Astrocyte of the spinal cord (primary cell): ENCODE data around the gene SLC66A3.
A peak's percentile ranks its signal among the peaks of the same experiment; 100 is the strongest.
"Not testable (repeated sequence)": the region's sequence is repeated elsewhere in the genome, so short reads cannot be mapped to it uniquely, and the experiment has no call there.

ENCODE experiments used
- DNase-seq: peaks from one replicate; pipeline ENCODE4 v3.0.0; 2011; ENCODE audit warnings: low read depth, low spot score
- H3K4me3 ChIP-seq: 2 replicates; pipeline ENCODE4 v1.5.1; 2011; ENCODE audit warnings: low read depth, mild to moderate bottlenecking, low read length, moderate library complexity
- CTCF ChIP-seq: IDR thresholded peaks from 2 replicates; pipeline ENCODE4 v1.5.1; 2012; ENCODE audit warnings: low read depth, mild to moderate bottlenecking, low read length, inconsistent platforms
- in situ Hi-C: cut with HindIII; loops from 2 replicates; pipeline ENCODE4 v1.10.0; 2017; ENCODE audit warnings: low sequenced_read_pairs

SLC66A3 gene

GRCh38 chr2:11160256-11160655, 5.0 kb downstream of the SLC66A3 start:
- DNase-seq: no peak
- in situ Hi-C loops: no loop called here
- no peak for TF ChIP-seq CTCF
- no peak overlapping the region for H3K4me3 ChIP-seq

GRCh38 chr2:11160731-11161455, 5.6 kb downstream of the SLC66A3 start:
- DNase-seq: no peak
- H3K4me3 ChIP-seq: no peak overlapping the region
- no peak for TF ChIP-seq CTCF
- in situ Hi-C loops: no loop called here

GRCh38 chr2:11161747-11162146, 6.5 kb downstream of the SLC66A3 start:
- no peak for TF ChIP-seq CTCF
- DNase-seq: no peak
- in situ Hi-C loops: no loop called here
- H3K4me3 ChIP-seq: no peak overlapping the region

- no peak overlapping the region for H3K4me3 ChIP-seq
- in situ Hi-C loops: no loop called here
- no peak for TF ChIP-seq CTCF
- peak; percentile 16 for DNase-seq
Observed at GRCh38 chr2:11163439-11164317, 8.4 kb downstream of the SLC66A3 start.

- H3K4me3 ChIP-seq, DNase-seq, in situ Hi-C loops: not testable (repeated sequence)
Observed at GRCh38 chr2:11165046-11165445, 9.8 kb downstream of the SLC66A3 start.

- in situ Hi-C loops: no loop called here
- no peak for DNase-seq
- no peak overlapping the region for H3K4me3 ChIP-seq
- TF ChIP-seq CTCF: no peak
Observed at GRCh38 chr2:11166476-11166875, 11.2 kb downstream of the SLC66A3 start.

GRCh38 chr2:11168488-11168887, 13.2 kb downstream of the SLC66A3 start:
- DNase-seq: no peak
- H3K4me3 ChIP-seq: no peak overlapping the region
- in situ Hi-C loops: no loop called here
- no peak for TF ChIP-seq CTCF
